GM12865 (cell line): ENCODE results near the gene CAPN10.

Source experiments
- DNase-seq: peaks from one replicate; pipeline ENCODE4 v3.0.0; 2010; ENCODE audit warnings: low read depth
- H3K4me3 ChIP-seq: 2 replicates; pipeline ENCODE4 v1.5.1; 2011; ENCODE audit warnings: mild to moderate bottlenecking, low read depth, low read length, control low read depth
- CTCF ChIP-seq: IDR thresholded peaks from 2 replicates; pipeline ENCODE4 v1.5.1; 2011; ENCODE audit warnings: low read length, control low read depth, low read depth, inconsistent platforms; ENCODE audit not compliant: insufficient read depth; ENCODE audit errors: missing control alignments

CAPN10 gene

GRCh38 chr2:240647503-240648154 lies 61.1 kb downstream of the CAPN10 start:
- H3K4me3 ChIP-seq: no peak overlapping the region
- no peak for TF ChIP-seq CTCF
- DNase-seq: no peak

DNA sequence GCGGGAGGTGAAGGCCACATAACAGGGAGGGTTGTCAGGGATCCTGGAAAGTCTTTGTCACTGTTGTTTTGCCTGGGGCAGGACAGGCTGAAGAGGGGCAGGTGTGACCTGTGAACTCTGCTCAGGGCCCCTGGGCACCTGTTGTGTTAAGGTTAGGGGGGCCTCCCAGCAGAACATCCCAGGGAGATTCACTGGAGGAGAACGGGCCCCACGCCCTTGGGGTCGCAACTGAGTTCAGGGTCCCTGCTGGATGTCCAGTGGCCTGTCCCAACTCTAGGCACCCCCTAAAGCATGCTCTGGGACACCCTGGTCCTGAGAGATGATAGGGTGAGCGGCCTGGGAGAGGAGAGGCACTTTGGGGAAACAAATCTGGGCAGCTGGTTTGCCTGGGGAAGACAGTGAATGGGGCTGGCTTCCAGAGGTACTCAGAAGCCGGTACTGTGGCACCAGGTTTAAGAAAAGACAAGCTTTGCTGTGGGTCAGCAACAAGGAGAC lies 61.7 kb downstream of the CAPN10 start:
- no peak for DNase-seq
- TF ChIP-seq CTCF: no peak
- H3K4me3 ChIP-seq: no peak overlapping the region
